CD4-positive, alpha-beta T cell treated with Interleukin-12 subunit alpha and Interleukin-12 subunit beta, for 1 hour (primary cell): ENCODE measurements around the gene GRAPL.
A peak's percentile ranks its signal among the peaks of the same experiment; 100 is the strongest.
"Not testable (repeated sequence)": the region's sequence is repeated elsewhere in the genome, so short reads cannot be mapped to it uniquely, and the experiment has no call there.

ENCODE experiments used
- DNase-seq: peaks from one replicate; pipeline ENCODE4 v3.0.0-alpha.2; 2020

Gene GRAPL

GRCh38 chr17:19137959-19138358 lies 10.6 kb downstream of the GRAPL start:
- not testable (repeated sequence) for DNase-seq

- not testable (repeated sequence) for DNase-seq
These were observed 14.2 kb downstream of the GRAPL start for GRCh38 chr17:19141366-19142155.

- peak; percentile 16 for DNase-seq
These were observed 15.0 kb downstream of the GRAPL start for GRCh38 chr17:19142419-19142818.

GRCh38 chr17:19143097-19143777 lies 15.8 kb downstream of the GRAPL start:
- DNase-seq, result not testable (repeated sequence)

GRCh38 chr17:19144373-19144772 lies 17.0 kb downstream of the GRAPL start:
- DNase-seq, result not testable (repeated sequence)

- not testable (repeated sequence) for DNase-seq
These were observed 18.1 kb downstream of the GRAPL start for GRCh38 chr17:19145471-19145870.

- not testable (repeated sequence) for DNase-seq
These were observed 23.6 kb downstream of the GRAPL start for GRCh38 chr17:19150678-19151615.

GRCh38 chr17:19157628-19158027 lies 30.2 kb downstream of the GRAPL start:
- DNase-seq, result not testable (repeated sequence)

- not testable (repeated sequence) for DNase-seq
These were observed 31.1 kb downstream of the GRAPL start for GRCh38 chr17:19158478-19158877.

GRCh38 chr17:19158938-19159337 lies 31.5 kb downstream of the GRAPL start:
- not testable (repeated sequence) for DNase-seq

GRCh38 chr17:19161308-19162107 lies 34.1 kb downstream of the GRAPL start:
- DNase-seq, result not testable (repeated sequence)

- not testable (repeated sequence) for DNase-seq
These were observed 35.2 kb downstream of the GRAPL start for GRCh38 chr17:19162384-19163216.

- DNase-seq, result not testable (repeated sequence)
These were observed 47.0 kb downstream of the GRAPL start for GRCh38 chr17:19174422-19174821.

GRCh38 chr17:19175410-19175809 lies 48.0 kb downstream of the GRAPL start:
- DNase-seq, result not testable (repeated sequence)

- not testable (repeated sequence) for DNase-seq
These were observed 53.9 kb downstream of the GRAPL start for GRCh38 chr17:19181040-19181875.

GRCh38 chr17:19187883-19188869 lies 60.8 kb downstream of the GRAPL start:
- DNase-seq, result not testable (repeated sequence)

GRCh38 chr17:19188870-19189708 lies 61.7 kb downstream of the GRAPL start:
- not testable (repeated sequence) for DNase-seq
